ENCODE measurements around the gene KRTAP4-5.
"Not testable (repeated sequence)": the region's sequence is repeated elsewhere in the genome, so short reads cannot be mapped to it uniquely, and the experiment has no call there.

Gene KRTAP4-5

DNA sequence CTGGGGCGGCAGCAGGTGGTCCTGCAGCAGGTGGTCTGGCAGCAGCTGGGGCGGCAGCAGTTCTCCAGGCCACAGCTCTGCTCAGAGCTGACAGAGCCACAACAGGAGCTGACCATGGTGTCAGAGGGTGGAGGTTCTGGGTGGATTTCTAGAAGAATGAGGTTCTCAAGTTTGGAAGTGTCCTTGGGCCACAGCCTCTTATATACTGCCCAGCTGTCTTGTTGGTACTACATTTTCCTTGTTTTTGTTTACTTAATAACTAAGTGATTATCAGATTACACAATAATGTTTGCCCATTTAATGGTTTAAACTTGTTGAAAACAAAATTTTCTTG, at the start of gene KRTAP4-5:
TSS of gene KRTAP4-5 (minus strand) at position 174 of the 334 bp plus-strand sequence. CDS start at position 116, 58 bp downstream.
- no peak for DNase-seq

DNA sequence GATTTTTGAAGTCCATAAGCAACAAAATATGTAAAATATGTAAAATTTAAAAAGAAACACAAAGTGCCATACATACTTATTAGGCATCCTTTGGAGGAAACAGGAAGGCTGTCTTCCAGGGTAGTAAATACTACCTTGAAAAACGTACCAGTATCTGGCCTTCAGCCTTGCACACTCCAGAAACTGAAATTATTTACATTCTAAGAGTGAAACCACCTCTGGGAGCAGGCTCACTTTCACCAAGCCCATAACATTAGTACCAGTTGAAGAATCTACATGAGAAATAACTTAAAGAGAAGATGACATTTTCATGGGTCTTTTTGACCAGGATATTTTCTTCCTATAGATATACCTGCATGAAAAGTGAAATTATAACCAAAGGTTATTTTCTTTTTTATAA, 46.4 kb upstream of the KRTAP4-5 start:
- DNase-seq: no peak

DNA sequence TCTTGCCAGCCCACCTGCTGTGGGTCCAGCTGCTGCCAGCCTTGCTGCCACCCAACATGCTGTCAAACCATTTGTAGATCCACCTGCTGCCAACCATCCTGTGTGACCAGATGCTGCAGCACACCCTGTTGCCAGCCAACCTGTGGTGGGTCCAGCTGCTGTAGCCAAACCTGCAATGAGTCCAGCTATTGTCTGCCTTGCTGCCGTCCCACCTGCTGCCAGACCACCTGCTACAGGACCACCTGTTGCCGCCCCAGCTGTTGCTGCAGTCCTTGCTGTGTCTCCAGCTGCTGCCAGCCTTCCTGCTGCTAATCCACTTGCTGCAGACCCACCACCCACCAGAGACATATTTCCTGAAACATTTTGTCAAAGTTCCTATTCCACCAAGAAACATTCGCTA, 40.7 kb upstream of the KRTAP4-5 start:
- DNase-seq: no peak

DNA sequence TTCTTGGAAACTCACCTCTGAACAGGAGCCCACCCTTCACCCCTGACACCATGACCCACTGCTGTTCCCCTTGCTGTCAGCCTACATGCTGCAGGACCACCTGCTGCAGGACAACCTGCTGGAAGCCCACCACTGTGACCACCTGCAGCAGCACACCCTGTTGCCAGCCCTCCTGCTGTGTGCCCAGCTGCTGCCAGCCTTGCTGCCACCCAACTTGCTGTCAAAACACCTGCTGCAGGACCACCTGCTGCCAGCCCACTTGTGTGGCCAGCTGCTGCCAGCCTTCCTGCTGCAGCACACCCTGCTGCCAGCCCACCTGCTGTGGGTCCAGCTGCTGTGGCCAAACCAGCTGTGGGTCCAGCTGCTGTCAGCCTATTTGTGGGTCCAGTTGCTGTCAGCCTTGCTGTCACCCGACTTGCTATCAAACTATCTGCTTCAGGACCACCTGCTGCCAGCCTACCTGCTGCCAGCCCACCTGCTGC, 40.3 kb upstream of the KRTAP4-5 start, which contains the start of gene KRTAP9-1:
TSS of gene KRTAP9-1 (plus strand) at position 51 of the 482 bp plus-strand sequence. CDS start at position 51, 0 bp downstream.
- DNase-seq: not testable (repeated sequence)

DNA sequence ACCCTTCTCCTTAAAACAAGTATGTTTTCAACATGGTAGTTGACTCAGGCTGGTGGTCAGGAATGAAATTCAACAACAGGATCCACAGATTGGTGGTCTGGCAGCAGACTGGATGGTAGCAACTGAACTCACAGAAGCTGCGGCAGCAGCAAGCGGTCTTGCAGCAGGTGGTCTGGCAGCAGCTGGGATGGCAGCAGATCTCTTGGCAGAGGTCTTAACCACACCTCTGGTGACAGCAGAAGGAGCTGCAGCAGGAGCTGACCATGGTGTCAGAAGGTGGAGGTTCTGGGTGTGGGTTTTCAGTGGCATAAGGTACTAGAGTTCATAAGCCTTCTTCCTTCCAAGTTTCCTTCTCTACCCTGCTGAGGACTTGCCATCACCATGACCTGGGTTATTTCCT, 37.2 kb upstream of the KRTAP4-5 start:
- no peak for DNase-seq

DNA sequence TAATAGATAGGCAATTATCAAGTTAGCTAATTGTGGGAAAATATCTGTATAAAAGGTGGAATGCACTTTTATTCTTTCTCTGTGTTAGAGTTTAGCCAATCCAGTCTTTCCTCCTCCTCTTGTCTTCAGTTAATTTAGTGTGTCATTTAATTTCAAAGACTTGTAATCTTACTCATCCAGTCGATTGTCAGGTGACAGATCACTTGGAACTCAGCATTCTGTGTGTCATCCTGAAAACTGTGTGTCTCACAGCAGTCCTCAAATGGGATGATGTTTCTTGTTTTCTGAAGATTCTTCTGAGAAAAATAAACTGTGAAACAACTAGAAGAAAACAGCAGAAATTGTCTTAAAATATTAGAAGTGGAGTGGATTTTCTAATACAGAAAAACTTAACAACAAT, 35.4 kb upstream of the KRTAP4-5 start:
- no peak for DNase-seq

DNA sequence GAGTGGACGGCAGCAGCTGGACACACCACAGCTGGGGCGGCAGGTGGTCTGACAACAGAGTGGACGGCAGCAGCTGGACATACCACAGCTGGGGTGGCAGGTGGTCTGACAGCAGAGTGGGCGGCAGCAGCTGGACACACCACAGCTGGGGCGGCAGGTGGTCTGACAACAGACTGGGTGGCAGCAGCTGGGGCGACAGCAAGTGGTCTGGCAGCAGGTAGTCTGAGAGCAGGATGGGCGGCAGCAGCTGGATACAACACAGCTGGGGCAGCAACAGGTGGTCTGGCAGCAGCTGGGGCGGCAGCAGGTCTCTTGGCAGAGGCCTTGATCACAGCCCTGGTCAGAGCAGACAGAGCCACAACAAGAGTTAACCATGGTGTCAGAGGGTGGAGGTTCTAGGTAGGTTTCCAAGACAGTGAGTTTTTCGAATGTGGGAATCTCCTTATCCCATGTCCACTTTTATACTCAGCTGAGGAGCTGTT, 34.9 kb upstream of the KRTAP4-5 start, which contains the start of gene KRTAP4-1:
TSS of gene KRTAP4-1 (minus strand) at position 432 of the 482 bp plus-strand sequence. CDS start at position 375, 57 bp downstream.
- DNase-seq: no peak

DNA sequence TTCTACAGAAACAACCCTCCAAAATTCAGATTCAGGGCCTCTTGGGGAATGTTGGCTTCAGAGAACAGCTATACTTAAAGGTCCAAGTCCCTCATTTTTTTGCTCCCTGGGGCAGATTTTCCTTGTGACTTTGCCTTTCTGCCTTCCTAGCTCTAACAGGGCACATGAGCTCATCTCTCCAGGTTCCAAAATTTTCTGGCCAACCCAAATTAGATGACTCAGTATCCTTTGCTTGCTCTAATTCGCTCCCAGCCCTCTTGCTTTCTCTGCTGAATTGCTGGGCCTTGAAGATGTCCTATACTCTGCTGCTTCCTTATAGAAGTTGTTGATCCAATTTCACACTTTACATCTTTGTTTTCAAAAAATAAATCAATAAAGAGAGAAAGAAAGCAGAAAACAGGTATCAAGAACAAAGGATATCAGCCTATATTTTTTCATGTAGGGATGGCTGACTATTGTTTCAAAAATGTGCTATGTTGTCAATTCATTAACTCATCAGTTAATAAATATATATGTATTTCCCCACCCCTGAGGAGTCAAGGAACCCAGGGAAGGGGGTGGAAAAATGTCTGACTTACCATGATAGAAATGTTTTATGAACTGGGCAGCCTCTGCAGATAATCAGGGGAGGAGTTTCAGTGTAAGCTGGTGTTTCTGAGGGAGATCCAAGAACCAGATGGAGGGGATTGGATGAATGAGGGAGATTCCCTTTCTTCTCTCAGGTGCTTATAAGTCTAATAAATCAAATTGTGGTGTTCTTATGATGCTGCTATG, 29.4 kb upstream of the KRTAP4-5 start:
- DNase-seq: no peak

DNA sequence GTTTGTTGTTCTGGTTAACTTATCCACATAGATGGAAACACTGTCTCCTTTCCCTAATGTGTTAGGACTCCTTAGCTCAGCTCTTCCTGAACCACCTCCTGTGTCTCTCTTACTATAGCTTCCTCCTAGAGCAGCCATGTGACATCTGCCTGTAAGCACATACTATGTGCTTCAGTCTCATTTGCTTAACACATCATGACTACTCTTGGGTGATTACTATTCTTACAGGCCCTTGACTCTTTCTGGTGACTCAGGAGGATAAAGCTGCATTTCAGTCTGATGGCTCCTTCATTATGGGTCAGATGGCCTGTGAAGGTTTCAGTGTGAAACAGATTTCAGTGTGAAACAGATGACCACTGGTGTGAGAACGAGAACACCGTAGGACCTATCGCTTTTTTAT, 28.7 kb upstream of the KRTAP4-5 start:
- no peak for DNase-seq

DNA sequence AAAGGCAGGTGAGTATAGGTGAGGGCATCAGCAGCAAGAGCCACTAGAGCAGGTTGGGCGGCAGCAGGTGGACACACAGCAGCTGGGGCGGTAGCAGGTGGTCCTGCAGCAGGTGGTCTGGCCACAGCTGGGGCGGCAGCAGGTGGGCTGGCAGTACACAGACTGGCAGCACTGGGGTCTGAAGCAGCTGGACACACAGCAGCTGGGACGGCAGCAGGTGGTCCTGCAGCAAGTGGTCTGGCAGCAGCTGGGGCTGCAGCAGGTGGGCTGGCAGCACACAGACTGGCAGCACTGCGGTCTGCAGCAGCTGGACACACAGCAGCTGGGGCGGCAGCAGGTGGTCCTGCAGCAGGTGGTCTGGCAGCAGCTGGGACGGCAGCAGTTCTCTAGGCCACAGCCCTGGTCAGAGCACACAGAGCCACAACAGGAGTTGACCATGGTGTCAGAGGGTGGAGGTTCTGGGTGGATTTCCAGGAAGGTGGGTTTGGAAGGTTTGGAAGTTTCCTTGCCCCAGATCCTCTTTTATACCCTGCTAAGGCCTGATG, 28.2 kb upstream of the KRTAP4-5 start, which contains the start of gene KRTAP4-2:
TSS of gene KRTAP4-2 (minus strand) at position 495 of the 545 bp plus-strand sequence. CDS start at position 438, 57 bp downstream.
- DNase-seq: no peak

DNA sequence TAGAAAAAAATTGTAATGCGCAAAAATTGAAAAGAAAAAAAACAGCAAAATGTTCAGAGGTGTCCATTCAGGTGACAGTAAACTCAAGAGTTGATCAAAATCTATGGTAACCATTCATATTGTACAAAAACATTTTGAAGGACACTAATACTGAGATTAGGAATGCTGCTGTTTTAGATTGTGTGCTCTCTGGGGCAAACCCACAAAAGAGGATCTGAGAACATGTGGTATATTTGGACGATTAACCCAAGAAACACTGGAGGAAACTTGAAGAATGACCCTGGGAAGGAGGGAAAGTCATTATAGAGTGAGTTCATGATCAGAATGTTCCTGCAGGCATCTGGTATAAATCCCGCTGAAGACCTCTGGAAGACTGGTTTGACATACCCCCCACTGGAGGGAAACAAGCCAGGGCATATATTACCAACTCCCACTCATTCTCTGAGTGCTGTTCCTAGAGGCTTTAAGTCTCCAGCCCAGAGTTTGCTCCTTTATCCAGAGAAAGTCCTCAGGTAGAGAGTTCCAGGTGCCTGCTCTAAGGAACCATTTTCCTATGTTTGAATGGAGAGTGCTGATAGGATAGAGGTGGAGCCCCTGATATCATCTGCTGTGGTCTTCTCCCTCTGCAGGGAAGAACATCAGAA, 27.2 kb upstream of the KRTAP4-5 start:
- DNase-seq: no peak

DNA sequence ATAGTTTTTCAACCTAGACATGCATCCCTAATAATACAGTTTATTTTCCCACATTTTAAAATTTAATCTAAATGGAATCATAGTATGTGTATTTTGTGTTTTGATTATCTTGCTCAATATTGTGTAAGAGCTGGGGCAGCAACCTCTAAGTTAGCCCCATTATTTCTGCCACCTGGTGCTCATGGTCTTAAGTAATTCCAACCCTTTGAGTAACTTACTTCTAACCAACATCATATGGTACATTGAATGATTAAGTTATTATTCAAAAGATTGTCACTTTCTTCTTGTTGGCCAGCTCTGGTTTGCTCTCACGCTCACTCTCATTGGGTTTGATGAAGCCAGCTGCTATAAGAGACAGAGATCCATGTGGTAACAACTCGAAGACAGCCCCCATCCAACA, 22.3 kb upstream of the KRTAP4-5 start:
- no peak for DNase-seq

DNA sequence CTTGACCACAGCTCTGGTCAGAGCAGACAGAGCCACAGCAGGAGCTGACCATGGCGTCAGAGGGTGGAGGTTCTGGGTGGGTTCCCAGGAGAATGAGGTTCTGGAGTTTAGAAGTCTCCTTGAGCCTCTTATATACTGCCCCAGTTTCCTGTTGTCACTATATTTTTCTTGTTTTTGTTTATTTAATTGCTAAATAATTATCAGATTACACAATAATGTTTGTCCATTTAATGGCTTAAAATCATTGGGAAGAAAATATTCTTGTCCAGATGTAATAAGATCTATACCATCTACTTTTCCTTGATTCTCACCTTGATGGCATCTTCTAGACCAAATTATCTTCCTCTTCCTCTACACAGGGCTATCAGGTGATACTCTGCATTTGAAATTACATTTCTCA, 18.5 kb upstream of the KRTAP4-5 start, which contains the start of gene KRTAP4-3:
TSS of gene KRTAP4-3 (minus strand) at position 101 of the 400 bp plus-strand sequence. CDS start at position 52, 49 bp downstream.
- no peak for DNase-seq

DNA sequence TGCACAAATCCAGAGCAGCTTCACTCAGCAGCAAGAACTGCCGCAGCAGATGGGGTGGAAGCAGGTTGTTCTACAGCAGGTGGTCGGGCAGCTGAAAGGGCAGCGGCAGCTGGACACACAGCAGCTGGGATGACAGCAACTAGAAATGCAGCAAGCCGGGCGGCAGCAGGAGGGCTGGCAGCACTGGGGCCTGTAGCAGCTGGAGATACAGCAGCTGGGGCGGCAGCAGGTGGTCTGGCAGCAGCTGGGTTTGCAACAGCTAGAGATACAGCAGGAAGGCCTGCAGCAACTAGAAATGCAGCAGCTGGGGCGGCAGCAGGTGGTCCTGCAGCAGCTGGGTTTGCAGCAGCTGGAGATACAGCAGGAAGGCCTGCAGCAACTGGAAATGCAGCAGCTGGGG, 17.9 kb upstream of the KRTAP4-5 start:
- no peak for DNase-seq

DNA sequence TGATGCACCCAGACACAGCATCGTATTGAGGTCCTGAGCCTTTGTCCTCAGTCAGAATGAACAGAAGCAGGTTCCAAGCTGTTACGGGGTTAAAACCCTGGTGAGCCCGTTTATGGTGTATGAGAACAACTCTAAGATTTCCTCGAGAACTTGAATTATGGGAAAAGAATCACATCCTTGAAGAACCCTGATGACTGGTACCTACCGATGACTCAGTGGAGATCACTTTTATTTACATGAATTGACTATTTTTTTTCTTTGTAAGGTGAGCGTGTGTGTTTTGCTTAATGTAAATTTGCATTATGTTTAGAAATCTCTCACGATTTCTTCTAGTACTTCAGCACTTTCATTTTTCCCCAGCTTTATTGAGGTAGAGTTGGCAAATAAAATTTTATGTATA, 14.2 kb upstream of the KRTAP4-5 start:
- DNase-seq: no peak

DNA sequence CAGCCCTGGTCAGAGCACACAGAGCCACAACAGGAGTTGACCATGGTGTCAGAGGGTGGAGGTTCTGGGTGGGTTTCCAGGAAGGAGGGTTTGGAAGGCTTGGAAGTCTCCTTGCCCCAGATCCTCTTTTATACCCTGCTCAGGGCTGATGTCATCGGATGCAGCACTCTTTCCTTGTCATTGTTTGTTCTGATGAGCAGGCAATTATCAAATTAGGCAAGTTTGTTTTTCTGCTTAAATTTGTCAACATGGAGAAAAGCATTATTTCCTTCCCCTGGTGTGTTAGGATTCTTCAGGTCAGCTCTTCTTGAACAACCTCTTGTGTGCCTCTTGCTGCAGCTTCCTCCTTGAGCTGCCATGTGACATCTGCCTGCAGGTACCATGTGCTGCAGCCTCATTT, 11.0 kb upstream of the KRTAP4-5 start, which contains the start of gene KRTAP4-4:
TSS of gene KRTAP4-4 (minus strand) at position 101 of the 400 bp plus-strand sequence. CDS start at position 44, 57 bp downstream.
- DNase-seq: no peak

DNA sequence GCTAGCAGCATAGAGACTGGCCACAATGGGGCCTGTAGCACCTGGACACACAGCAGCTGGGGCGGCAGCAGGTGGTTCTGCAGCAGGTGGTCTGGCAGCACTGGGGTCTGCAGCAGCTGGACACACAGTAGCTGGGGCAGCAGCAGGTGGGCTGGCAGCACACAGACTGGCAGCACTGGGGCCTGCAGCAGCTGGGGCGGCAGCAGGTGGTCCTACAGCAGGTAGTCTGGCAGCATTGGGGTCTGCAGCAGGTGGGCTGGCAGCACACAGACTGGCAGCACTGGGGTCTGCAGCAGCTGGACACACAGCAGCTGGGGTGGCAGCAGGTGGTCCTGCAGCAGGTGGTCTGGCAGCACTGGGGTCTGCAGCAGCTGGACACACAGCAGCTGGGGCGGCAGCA, 10.6 kb upstream of the KRTAP4-5 start:
- not testable (repeated sequence) for DNase-seq

DNA sequence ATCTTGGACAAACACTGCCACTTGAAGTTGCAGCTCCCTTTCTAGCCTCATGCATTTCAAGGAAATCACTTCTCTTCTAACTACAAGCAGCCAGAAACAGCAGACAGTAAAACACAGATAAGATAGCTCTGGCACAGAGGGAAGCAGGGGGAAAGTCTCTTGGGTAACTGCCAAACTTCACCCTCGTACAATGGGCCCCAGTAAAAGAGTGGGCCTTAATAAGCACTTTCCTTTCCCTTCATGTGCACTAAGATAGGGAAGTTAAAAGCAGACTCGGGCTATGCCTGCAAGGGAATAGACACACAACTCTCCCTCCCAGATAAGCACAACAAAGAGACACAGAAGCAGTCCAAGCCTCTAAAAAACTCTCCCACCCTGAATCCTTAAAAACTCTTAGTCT, 4.2 kb upstream of the KRTAP4-5 start:
- DNase-seq: peak; percentile 38

DNA sequence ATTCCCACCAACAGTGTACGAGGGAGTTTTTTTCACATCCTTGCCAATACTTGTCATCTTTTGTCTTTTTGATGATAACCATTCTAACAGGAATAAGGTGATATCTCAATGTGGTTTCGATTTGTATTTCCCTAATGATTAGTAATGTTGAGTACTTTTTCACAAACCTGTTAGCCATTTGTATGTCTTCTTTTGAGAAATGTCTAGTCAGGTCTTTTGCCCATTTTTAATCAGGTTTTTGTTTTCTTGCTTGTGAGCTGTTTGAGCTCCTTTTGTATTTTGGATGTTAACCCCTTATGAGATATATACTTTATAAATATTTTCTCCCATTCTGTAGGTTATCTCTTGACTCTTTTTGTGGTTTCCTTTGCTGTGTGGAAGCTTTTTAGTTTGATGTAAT, 1.9 kb upstream of the KRTAP4-5 start:
- DNase-seq: no peak

DNA sequence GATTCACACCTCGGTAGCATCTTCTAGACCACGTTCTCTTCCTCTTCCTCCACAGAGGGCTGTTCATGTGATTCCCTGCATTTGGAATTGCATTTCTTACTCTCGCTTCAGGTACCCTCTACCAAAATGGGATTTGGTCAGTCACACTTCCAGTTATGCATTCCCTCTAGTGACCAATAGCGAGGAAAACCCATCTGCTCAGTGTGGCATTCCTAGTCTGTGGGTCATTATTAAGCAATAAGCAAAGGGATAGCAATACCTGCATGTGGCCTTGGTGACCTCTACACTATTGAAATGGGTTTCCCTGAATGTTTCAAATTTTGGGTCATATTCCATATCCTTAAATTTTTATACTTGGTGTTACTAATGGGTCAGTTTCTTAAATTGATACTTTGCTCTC, 401 bp upstream of the KRTAP4-5 start:
- DNase-seq: no peak

DNA sequence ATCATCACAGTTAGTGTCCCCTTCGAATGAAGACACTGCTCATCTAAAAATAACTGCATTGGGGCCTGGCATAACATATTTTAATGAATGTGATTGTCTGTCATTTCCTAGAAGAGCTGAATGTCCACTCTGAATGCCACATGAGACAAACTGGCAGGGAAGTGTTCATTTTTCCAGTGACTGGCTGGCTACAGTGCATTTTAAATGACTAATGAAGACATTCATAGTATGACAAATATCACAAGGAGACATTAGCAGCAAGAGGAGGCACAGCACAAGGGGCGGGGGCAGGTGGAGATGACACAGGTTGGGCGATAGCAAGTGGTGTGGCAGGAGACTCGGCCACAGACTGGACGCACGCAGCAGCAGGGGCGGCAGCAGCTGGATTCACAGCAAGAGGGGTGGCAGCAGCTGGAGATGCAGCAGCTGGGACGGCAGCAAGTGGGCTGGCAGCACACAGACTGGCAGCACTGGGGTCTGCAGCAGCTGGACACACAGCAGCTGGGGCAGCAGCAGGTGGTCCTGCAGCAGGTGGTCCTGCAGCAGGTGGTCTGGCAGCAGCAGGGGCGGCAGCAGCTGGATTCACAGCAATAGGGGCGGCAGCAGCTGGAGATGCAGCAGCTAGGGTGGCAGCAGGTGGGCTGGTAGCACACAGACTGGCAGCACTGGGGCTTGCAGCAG, 514 bp downstream of the KRTAP4-5 start:
- DNase-seq: not testable (repeated sequence)

DNA sequence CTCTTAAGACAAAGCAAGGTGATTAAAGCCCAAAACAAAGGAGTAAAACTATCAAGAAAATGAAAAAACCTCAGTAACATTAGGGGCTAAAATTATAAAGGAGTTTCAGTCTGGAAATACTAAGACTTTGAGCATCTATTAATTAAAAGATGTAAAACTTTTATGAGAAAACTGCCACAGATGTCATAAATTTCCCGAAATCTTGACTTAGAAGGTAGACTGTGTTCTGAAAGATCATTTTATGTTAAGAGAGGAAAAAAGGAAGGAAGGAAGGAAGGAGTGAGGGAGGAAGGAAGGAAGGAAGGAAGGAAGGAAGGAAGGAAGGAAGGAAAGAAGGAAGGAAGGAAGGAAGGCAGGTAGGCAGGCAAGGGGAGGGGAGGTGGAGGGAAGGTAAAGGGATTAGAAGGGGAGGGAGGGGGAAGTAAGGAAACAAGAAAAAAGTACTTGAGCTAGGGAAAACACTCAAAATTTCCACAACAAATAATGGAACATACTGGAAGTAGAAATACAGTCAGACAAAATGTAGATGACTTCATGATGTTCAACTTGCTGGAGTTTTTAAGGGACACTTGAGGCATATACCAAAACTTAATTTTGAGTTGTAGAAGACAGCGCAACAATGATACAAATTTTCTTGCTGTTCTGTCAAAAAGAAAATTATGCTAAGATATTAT, 2.0 kb downstream of the KRTAP4-5 start:
- DNase-seq: no peak

Measured in NCI-H2227 treated with DMSO at 0.1 percent for 48 hours (cell line).